HG02571 (cell line): ENCODE measurements around the gene ZCCHC4.
A peak's percentile ranks its signal among the peaks of the same experiment; 100 is the strongest.
"Not testable (repeated sequence)": the region's sequence is repeated elsewhere in the genome, so short reads cannot be mapped to it uniquely, and the experiment has no call there.

Experiments used
- ATAC-seq: cut with Tn5 transposase; IDR thresholded peaks from one replicate; pipeline ENCODE4 v1.9.1; 2021; ENCODE audit warnings: mild to moderate bottlenecking, moderate library complexity; ENCODE audit not compliant: unreplicated experiment

ZCCHC4 gene

DNA sequence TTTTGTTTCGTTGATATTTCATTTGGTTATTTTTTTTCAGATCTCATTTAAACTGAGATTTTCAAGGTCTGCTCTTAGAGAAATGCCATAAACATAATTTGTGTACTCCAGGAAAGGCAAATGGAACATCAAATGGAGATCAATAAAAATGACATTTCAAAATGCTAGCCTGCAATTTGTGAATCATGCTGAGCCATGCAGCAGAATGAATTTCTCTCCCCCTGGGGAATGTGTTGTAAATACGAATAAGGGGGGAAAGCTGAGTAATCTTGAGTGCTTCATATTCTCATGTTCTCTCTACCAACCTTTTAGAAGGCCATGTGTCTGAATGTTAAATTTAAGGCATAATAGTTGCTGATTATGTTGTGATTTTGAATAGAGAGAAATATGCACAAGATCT lies 7.8 kb downstream of the ZCCHC4 start:
- no peak for ATAC-seq

DNA sequence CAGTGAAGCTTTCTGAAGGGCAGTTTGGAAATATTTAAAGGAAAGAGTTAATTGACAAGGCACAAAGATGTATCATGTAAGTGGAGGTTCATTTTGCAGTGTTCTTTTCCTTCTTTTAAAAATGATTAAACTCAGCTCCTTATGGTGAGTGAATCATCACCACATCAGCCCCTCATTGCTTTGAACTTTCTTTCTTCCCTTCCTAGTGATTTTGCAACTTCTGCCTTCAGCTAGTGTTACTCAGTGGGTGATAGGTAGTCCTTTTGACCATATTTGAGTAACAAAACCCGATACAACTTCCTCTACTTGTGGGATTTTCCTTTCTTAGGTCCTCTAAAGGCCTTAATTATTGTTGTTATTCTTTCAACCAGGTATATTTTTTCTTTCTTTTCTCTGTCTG lies 8.2 kb downstream of the ZCCHC4 start:
- ATAC-seq: no peak

DNA sequence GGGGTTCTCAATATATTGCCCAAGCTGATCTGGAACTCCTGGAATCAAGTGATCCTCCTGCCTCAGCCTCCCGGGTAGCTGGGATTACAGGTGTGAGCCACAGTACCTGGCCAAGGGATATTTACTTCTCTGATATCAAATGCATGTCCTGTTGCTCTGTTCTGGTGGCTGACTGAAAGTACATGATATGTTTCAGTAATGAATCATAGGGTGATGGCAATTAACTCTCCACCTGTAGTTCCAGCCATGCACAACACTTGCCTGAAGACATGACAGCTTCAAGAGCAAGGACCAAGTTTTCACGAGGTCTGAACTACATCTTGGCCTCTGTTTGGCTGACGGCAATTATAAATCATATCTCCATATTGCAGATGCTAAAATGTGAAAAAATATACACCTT lies 9.1 kb downstream of the ZCCHC4 start:
- ATAC-seq: no peak

DNA sequence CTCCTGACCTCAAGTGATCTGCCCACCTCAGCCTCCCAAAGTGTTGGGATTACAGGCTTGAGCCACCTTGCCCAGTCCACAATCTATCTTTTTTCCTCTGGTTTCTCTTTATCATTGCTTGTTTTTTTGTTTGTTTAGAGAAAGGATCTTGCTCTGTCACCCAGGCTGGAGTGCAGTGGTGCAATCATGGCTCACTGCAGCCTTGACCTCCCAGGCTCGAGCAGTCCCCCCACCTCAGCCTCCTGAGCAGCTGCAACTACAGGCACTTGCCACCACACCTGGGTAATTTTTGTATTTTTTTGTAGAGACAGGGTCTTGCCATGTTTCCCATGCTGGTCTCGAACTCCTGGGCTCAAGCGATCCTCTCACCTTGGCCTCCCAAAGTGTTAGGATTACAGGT lies 15.9 kb downstream of the ZCCHC4 start:
- ATAC-seq: not testable (repeated sequence)

DNA sequence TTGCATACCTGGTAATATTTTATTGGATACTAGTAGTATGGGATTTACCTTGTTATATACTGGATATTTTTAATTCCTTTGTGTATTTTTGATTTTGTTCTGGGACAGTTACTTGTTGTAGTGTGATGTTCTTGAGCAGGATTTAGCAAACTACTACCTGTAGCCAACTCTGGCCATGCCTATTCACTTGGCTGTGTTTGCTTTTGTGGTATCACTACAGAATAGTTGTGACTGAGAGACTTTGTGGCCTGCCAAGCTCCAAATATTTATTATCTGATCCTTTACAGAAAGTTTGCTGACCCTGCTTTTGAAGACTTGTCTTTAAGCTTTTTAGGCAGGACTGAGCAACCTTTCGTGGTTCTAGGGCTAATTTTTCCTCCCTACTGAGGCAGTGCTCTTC lies 17.8 kb downstream of the ZCCHC4 start:
- no peak for ATAC-seq

DNA sequence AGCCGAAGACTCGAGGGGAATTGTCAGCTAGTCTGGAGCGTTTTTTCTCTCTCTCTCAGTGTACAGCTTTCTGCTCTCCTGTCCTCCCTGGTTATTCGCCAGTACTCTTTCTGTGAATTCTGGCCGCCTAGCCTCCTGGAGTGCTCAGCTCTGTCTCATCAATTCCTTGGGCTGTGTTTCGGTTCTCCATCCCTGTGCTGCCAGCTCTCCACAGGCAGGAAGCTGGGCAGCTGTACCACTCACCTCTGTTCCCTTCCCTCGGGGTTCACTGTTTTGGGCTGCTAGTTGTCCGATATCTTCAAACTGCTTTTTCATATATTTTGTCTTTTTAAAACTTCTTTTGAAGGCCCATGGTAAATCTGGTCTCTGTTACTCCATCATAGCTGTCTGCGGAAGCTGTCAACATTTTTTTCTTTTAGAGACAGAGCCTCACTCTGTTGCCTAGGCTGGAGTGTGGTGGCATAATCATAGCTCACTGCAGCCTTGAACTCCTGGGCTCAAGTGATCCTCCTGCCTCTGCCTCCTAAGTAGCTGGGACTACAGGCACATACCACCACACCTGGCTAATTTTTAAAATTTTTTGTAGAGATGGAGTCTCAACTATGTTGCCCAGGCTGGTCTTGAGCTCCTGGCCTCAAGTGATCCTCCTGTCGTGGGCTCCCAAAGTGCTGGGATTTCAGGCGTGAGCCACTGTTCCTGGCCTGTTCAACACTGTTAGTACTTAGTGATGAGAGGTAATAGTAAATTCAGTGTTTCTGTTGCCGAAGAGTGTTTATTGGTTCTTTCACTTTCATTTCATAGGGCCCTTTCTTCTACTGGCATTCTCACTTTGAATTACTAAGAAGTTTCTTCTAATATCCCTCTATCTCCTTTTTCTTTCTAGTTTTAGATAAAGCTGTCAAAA lies 18.6 kb downstream of the ZCCHC4 start:
- ATAC-seq: peak; percentile 90

DNA sequence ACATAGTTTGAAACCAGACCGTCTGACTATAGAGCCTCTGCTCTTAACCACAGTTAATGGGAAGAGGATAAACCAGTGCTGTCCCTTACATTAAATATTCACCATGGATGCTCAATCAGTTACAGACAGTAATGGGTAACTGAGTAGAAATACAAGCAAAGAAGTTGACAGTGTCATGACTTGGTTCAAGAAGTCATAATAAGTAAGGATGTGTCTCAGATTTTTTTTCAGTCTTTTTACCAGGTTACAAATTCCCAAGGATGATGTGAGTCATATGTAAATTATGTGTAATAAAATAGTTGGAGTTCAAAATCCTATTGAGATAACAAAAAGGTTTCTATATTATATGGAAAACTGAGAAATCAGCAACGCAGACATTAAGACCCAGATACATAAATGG lies 31.1 kb downstream of the ZCCHC4 start:
- no peak for ATAC-seq

DNA sequence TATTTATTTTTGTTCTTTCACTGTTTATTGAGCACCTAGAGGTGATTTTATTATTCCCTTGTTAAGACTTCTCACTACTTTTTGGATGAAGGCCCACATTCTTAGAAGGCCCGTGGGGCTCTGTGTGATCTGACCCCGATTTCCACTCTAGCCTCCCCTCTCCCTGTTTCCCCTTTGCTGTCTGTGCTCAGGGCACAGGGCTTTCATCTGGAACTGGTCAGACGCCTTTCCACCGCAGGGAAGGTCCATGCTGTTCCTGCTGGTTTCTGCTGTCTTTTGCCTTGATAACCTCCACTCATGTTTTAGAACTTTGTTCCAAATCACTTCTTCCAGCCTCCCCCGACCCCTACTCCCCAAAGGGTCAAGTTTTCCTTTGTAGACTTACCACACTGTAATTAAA lies 33.2 kb downstream of the ZCCHC4 start:
- ATAC-seq: no peak

DNA sequence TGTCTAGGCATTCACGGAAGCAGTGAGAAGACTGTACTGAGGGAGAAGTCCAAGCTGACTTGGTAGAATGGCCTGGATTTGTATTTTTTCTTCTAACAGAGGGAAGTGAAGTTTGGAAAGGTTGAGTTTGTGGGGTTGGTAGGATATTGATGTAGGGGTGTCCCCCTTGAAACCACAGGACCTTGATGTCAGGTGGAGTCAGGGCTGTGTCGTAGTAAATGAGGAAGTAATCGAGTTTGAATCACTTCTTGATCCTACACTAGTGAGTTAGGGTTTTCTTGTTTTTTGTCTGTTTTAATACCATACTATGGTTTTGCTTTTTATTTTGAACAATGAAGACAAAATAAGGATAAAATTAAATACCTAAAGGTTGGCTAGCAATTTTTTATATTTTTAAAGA lies 34.3 kb downstream of the ZCCHC4 start:
- ATAC-seq: no peak

DNA sequence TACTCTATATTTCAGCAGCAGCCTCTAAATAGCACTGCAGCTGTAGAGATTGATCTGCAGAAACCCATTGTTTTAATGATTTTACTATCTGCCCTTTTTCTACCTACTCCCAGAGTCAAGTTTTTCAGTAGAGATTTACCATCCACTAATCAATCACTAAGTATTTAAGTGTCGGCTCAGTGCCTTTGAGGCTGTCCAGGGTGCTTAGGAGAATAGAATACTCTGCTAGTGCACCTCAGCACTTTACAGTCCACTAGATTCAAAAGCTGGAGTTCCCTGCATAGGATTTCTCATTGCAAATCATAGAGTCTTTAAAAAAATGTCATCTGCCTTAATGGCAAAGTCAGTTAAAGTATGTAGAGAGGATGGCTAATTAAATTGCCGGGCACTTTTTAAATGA lies 34.9 kb downstream of the ZCCHC4 start:
- ATAC-seq: no peak

DNA sequence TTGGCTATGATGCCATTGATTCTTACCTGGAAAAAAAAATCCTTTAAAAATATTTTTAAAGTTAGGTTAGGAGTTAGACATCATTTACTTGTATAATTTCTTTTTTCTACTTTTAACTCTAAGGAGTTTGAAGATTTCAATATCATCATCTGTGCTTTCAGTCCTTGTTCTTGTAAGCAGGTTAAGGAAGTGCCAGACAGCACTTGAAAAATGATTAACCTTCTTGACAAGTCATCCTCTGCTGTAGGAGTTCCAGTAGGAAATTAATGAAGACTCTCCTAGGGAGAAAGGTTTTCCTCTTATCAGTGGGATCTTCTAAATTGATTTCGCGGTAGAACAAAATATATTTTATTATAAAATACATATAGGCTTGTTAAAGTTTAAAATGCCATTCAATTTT lies 35.4 kb downstream of the ZCCHC4 start:
- no peak for ATAC-seq

DNA sequence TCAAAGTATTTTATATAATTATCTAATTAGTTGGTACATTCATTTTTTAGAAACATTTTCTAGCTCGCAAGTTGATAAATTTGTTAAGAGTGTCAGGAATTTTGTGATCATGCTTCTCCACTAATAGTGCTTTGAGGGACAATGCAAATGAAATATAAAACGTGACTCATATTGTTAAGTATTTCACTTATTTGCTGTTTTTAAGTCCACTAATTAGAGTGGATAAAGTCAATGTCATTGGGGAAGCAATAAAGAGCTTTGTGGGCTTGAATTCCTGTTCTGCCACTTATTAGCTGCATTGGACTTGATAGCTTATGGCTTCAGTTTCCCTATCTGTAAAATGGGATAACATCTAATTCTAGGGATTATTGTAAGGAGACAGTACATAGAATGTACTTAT lies 38.0 kb downstream of the ZCCHC4 start:
- no peak for ATAC-seq

DNA sequence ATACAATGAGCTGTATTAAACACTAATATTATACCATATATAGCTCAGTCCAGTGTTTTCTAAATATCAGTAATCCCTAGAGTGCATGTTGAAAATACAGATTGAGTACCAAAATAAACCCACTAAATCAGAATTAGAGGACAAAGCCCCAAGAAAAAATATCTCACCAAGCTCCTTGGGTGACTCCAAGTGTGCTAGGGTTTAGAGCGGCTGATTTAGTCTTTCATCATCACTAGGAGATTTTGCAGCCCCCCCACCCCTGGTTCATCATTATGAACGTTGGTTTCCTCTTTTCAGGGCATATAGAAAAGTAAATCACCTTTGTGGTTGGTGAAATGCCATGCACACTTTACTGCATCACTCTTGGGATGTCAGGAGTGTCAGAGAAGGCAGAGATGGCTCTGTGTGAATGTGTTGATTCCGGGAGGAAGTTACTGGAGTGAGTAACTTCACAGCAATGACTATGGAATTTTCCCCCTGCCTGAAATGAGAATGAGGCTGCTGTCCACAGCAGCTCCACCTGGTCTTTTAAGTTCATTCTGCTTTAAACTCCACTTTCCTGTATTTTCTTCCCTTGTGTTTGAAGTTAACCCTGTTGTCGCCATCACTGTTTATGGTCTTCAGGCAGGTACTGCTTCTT lies 39.3 kb downstream of the ZCCHC4 start:
- no peak for ATAC-seq

DNA sequence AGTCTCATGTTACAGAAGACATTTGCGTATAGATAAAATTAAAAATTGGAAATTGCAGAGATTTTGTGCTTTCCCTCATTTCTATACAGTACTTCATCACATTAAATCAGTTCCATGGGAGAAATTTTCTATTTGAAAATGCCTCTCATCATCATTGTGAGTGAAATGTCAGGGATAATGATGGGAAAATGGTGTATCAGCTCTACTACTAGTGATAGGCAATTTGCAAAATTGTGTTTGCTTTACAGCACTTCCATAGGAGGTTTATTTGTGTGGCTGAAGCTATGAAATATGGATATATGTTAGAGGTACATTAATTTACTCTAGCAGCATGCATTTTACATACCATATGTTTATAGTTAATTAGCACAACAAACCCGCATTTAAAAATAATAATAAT lies 43.5 kb downstream of the ZCCHC4 start:
- ATAC-seq: no peak

DNA sequence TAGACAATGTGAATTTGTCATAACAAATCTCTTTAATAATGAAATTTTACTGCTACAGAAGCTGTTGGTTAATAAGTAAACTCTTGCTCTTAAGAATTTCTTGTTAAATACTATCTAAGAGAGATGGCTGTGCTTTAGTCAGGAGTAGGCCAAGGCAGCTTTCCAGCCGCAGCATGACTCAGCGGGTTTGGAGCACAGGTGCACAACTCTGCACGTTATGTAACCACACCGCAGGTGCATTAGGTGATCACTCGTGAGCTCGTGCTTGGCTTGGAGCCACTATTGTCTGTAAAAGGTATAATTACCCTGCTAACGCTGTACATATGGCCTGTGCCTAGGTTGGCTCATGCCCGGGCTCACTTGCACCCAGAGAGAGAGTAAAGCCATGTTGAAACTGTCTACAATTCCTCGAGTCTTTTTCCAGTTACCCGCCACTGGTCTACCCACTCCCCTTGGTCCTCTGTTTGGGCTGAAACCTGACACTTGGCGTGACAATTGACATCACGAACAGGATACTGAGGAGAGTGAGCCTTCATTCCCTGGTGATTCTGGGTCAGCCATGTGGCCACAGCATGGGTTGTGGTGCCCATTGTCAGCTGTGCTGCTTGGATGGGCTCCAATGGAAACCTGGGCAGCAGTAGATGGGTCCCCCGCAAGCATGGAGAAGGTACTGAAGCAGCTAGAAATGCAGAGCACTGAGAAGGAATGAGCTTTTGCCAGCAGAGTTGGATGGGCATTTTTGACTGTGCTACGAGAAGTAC lies 46.1 kb downstream of the ZCCHC4 start:
- ATAC-seq: no peak

DNA sequence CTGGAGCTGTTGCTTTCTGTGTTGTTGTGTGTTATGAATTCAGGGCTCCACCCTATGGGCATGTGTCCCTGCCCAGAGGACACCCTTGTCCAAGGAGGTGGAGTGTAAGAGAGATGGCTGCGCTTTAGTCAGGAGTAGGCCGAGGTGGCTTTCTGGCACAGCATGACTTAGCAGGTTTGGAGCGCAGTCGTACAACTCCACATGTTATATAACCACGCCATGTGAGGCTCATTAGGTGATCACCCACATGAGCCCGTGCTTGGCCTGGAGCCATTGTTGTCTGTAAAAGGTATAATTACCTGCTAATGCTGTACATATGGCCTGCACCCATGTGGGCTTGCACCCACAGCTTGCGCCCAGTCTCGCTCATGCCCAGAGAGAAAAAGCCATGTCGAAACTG lies 48.7 kb downstream of the ZCCHC4 start:
- ATAC-seq: no peak

DNA sequence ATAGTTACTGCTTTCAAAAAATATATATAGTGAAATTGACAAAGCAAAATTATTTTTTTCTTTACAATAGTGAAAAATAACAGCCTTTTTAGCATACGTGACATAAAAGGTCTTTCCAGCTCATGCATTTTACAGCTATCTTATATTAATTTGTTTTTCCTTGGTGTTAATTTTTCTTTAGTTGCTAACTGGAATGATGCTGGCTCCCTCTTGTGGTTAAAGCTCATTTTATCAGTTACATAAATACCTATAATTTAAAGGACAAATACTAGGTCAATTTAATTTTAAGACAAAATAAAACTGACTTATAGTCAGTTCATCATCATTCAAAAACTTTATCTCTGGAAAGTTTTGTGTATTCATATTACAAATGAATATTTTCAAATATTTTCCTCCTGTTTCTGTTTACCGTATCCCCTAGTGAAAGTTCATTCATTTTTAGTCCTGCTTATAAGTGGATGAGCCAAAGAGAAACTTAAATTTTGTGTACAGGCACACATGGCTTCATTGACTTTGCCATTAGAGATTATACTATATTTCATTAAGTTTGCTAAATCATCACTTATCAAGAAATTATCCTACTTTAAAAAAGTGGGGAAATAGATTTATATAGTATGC lies 54.5 kb downstream of the ZCCHC4 start:
- ATAC-seq: no peak

DNA sequence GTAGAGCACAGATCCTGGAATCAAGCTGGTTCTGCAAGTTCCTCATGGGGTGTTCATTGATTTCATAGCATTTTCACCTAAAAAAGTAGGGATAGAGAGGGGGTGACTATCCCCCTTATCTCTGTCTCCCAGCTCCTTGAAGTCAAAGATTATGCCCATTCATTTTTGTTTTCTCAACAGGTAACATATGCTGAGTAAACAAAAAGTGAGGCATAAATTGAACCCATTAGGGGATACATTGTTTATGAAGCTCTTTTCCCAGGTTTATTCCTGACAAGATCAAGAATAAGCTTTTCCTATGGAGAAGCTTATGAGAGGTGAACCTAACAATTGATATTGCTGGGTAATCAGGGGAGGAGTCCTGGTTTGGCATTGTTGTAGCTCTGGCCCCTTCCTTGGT lies 55.3 kb downstream of the ZCCHC4 start:
- no peak for ATAC-seq

DNA sequence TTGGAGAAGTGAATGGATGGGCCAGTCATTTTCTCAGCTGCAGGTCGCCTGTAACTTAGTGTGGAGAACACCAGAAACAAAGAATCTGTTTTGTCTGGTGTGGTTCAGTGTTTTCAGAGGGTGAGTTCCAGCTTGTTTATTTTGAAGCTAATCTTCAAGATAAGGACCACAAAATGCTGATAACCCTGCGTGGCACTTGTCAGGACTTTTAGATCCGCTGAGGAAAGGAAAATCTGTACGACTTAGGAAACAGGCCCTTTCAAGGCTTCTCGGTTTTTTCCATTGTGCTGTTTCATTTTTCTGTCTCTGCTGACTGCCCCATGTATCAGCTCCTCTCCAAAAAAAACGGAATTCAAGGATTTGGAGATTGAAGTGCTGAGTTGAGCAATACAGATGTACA lies 55.7 kb downstream of the ZCCHC4 start:
- ATAC-seq: no peak

DNA sequence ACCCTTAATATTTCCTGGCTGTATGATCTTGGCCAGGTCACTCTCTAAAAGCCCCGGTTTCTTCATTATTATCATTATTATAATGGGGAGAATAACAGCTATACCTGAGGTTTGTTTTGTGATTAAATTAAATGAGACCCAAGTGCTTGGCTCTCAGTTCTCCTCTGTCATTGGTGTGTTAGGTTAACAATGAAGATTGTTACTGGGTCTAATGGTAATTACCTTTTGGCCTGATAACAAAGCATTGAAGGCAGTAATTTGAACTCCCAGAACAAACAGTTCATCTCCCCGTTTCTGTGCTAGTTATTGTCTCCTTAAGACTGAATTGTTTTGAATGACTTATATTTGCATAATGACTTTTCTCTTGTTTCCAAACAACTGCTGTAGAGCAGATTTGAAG lies 57.7 kb downstream of the ZCCHC4 start:
- no peak for ATAC-seq

DNA sequence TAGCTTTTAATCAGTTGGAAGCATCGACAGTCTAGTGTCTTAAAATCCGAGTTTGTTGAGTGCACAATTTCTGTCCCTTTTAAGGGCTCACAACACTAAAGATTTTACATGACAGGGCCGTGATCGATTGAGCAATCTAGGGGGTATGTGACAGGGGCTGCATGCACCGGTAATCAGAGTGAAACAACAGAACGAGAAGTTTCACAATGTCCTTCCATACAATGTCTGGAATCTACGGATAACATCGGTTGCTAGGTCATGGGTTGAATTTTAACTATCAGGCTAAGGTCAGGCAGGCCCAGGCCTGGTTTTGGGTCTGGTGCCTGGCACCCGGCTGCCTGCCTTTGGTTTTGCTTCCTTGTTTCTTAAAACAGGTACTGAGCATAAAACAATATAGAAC lies 60.0 kb downstream of the ZCCHC4 start:
- not testable (repeated sequence) for ATAC-seq
